Mesendoderm (in vitro differentiated cells): ENCODE measurements around the gene PTDSS2.

Experiments
- DNase-seq: peaks from one replicate; pipeline ENCODE4 v3.0.0; 2013
- H2AK5ac ChIP-seq: 2 replicates; pipeline ENCODE4 v1.6.1; 2013; ENCODE audit warnings: low read length, inconsistent platforms
- H2BK120ac ChIP-seq: 2 replicates; pipeline ENCODE4 v1.6.1; 2013; ENCODE audit warnings: low read depth, mild to moderate bottlenecking, low read length, moderate library complexity, mixed read lengths
- H2BK15ac ChIP-seq: replicated peaks from 2 replicates; pipeline ENCODE4 v1.6.1; 2013; ENCODE audit warnings: low read depth, mild to moderate bottlenecking, moderate library complexity
- H2BK5ac ChIP-seq: 2 replicates; pipeline ENCODE4 v1.6.1; 2013; ENCODE audit warnings: low read length, inconsistent platforms
- H3K18ac ChIP-seq: 2 replicates; pipeline ENCODE4 v1.6.1; 2013; ENCODE audit warnings: mild to moderate bottlenecking, low read length, mixed read lengths
- H3K23ac ChIP-seq: one replicate; pipeline ENCODE4 v1.6.1; 2013; ENCODE audit warnings: low read length
- H3K27ac ChIP-seq: 2 replicates; pipeline ENCODE4 v1.5.1; 2013; ENCODE audit warnings: low read depth, mild to moderate bottlenecking, inconsistent platforms, low read length, moderate library complexity
- H3K27me3 ChIP-seq: 2 replicates; pipeline ENCODE4 v1.6.1; 2013; ENCODE audit warnings: low read length, control low read depth, mild to moderate bottlenecking, inconsistent platforms; ENCODE audit not compliant: insufficient read depth, poor library complexity
- H3K36me3 ChIP-seq: 2 replicates; pipeline ENCODE4 v1.6.1; 2013; ENCODE audit warnings: low read length, inconsistent platforms; ENCODE audit not compliant: control insufficient read depth, insufficient read depth
- H3K4ac ChIP-seq: one replicate; pipeline ENCODE4 v1.6.1; 2013; ENCODE audit warnings: low read depth, mild to moderate bottlenecking, low read length, moderate library complexity
- H3K4me1 ChIP-seq: 2 replicates; pipeline ENCODE4 v1.6.1; 2013; ENCODE audit warnings: low read depth, low read length, inconsistent platforms; ENCODE audit not compliant: control insufficient read depth
- H3K4me2 ChIP-seq: 2 replicates; pipeline ENCODE4 v1.6.1; 2013; ENCODE audit warnings: low read length
- H3K4me3 ChIP-seq: 2 replicates; pipeline ENCODE4 v1.5.1; 2013; ENCODE audit warnings: mild to moderate bottlenecking, low read length
- H3K56ac ChIP-seq: one replicate; pipeline ENCODE4 v1.6.1; 2013; ENCODE audit warnings: low read length
- H3K79me1 ChIP-seq: 2 replicates; pipeline ENCODE4 v1.6.1; 2013; ENCODE audit warnings: low read length, inconsistent platforms
- H3K79me2 ChIP-seq: 2 replicates; pipeline ENCODE4 v1.6.1; 2013; ENCODE audit warnings: mild to moderate bottlenecking, low read length; ENCODE audit not compliant: control insufficient read depth, insufficient read depth
- H3K9ac ChIP-seq: 2 replicates; pipeline ENCODE4 v1.6.1; 2013; ENCODE audit warnings: low read length, inconsistent platforms
- H4K5ac ChIP-seq: one replicate; pipeline ENCODE4 v1.6.1; 2013; ENCODE audit warnings: low read length
- H4K8ac ChIP-seq: one replicate; pipeline ENCODE4 v1.6.1; 2013; ENCODE audit warnings: low read depth, mild to moderate bottlenecking, control low read depth, low read length, moderate library complexity
- WGBS: extraction: QIAGEN DNeasy Blood & Tissue Kit; methylation state at CpG from one replicate; pipeline ENCODE4 v1.1.7; 2013; ENCODE audit warnings: low lambda C conversion rate, missing lambda C conversion rate; ENCODE audit not compliant: insufficient coverage; ENCODE audit errors: extremely low coverage; 5-methylcytosine and 5-hydroxymethylcytosine counted together

The PTDSS2 gene

DNA sequence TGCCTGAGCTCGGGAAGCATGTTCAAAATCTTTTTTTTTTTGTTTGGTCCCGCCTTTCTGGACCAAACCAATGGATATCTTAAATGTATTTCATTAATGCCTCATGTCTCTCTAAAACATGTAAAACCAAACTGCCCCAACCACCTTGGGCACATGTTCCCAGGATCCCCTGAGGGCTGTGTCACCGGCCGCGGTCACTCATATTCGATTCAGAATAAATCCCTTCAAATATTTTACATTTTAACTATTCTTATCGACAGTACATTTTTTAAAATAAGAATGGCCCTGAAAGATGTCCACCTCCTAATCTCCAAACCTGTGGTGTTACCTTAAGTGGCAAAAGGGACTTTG is 54.9 kb downstream of the PTDSS2 start:
- Histone ChIP-seq H3K4me1 (no peaks in the 10 kb centered on the region), H3K9ac (no peak overlapping the region), H2AK5ac (no peak overlapping the region), H2BK120ac (no peak overlapping the region), H3K23ac (no peak overlapping the region), H3K4me2 (no peak overlapping the region), H4K8ac (no peak overlapping the region), H2BK5ac (no peak overlapping the region), H4K5ac (no peak overlapping the region), H3K27me3 (no peaks in the 10 kb centered on the region), H3K56ac (no peak overlapping the region), H3K79me2 (peaks cover 13% of the 10 kb centered on the region), H3K4me3 (no peak overlapping the region), H3K18ac (no peak overlapping the region), H3K36me3 (peaks cover 4% of the 10 kb centered on the region), H3K4ac (no peak overlapping the region), H2BK15ac (no peak overlapping the region), H3K27ac (no peak overlapping the region), H3K79me1 (peaks cover 6% of the 10 kb centered on the region)
- WGBS: 100% methylated on average over 4 of the region's 7 CpGs
- DNase-seq: no peak

GRCh38 chr11:506238-506994 is 56.3 kb downstream of the PTDSS2 start:
- Histone ChIP-seq H3K4me3 (peak overlapping the region; percentile 93), H2BK120ac (no peak overlapping the region), H3K4ac (peak overlapping the region; percentile 77), H3K79me1 (peaks cover 6% of the 10 kb centered on the region), H3K27me3 (no peaks in the 10 kb centered on the region), H3K56ac (peak overlapping the region; percentile 100), H4K8ac (peak overlapping the region; percentile 98), H3K18ac (peak overlapping the region; percentile 93), H2BK15ac (no peak overlapping the region), H3K9ac (peak overlapping the region; percentile 99), H3K23ac (peak overlapping the region; percentile 97), H3K27ac (peak overlapping the region; percentile 97), H4K5ac (no peak overlapping the region), H2AK5ac (no peak overlapping the region), H3K79me2 (peaks cover 13% of the 10 kb centered on the region), H3K36me3 (no peaks in the 10 kb centered on the region), H2BK5ac (peak overlapping the region; percentile 70), H3K4me2 (peak overlapping the region; percentile 93), H3K4me1 (no peaks in the 10 kb centered on the region)
- peak; percentile 98 for DNase-seq
- no CpG with 5 or more reads among the region's 71 CpGs for WGBS

GRCh38 chr11:506995-507726 is 57.1 kb downstream of the PTDSS2 start, which contains the start of gene RNH1:
Gene RNH1 (minus strand): TSS chr11:507242. CDS start chr11:502162, 5,080 bp downstream.
- Histone ChIP-seq H3K23ac (peak within 1 kb of the TSS; percentile 97), H2BK15ac (no peak within 1 kb of the TSS), H2BK120ac (no peak within 1 kb of the TSS), H3K36me3 (no peaks in the 10 kb centered on the region), H3K27ac (peak within 1 kb of the TSS; percentile 97), H2BK5ac (peak within 1 kb of the TSS; percentile 92), H3K27me3 (no peaks in the 10 kb centered on the region), H2AK5ac (no peak within 1 kb of the TSS), H3K79me2 (peaks cover 13% of the 10 kb centered on the region), H3K9ac (peak within 1 kb of the TSS; percentile 99), H3K4me1 (no peaks in the 10 kb centered on the region), H4K5ac (no peak within 1 kb of the TSS), H3K4me3 (peak within 1 kb of the TSS; percentile 93), H4K8ac (peak within 1 kb of the TSS; percentile 98), H3K4ac (peak within 1 kb of the TSS; percentile 77), H3K4me2 (peak within 1 kb of the TSS; percentile 93), H3K79me1 (peaks cover 6% of the 10 kb centered on the region), H3K56ac (peak within 1 kb of the TSS; percentile 100), H3K18ac (peak within 1 kb of the TSS; percentile 93)
- DNase-seq: peak; percentile 94
- WGBS: no CpG with 5 or more reads among the region's 93 CpGs

GRCh38 chr11:507727-508515 is 57.8 kb downstream of the PTDSS2 start:
- no peak overlapping the region for H3K27ac ChIP-seq
- no peaks in the 10 kb centered on the region for H3K4me1 ChIP-seq

GRCh38 chr11:508956-509355 is 58.9 kb downstream of the PTDSS2 start:
- H3K79me2 ChIP-seq: peaks cover 11% of the 10 kb centered on the region
- H2BK15ac ChIP-seq: no peak overlapping the region
- H3K4me3 ChIP-seq: no peak overlapping the region
- H2BK120ac ChIP-seq: no peak overlapping the region
- no peak overlapping the region for H2BK5ac ChIP-seq
- H3K4me2 ChIP-seq: no peak overlapping the region
- H2AK5ac ChIP-seq: no peak overlapping the region
- H3K9ac ChIP-seq: no peak overlapping the region
- H3K36me3 ChIP-seq: no peaks in the 10 kb centered on the region
- peaks cover 4% of the 10 kb centered on the region for H3K79me1 ChIP-seq
- H3K56ac ChIP-seq: no peak overlapping the region
- no peak for DNase-seq
- no peak overlapping the region for H4K8ac ChIP-seq
- H3K27ac ChIP-seq: no peak overlapping the region
- no peaks in the 10 kb centered on the region for H3K27me3 ChIP-seq
- no peak overlapping the region for H3K18ac ChIP-seq
- H4K5ac ChIP-seq: no peak overlapping the region
- H3K4ac ChIP-seq: no peak overlapping the region
- no CpG with 5 or more reads among the region's 5 CpGs for WGBS
- H3K23ac ChIP-seq: no peak overlapping the region
- no peaks in the 10 kb centered on the region for H3K4me1 ChIP-seq

More at GRCh38 chr11:507727-508515, 57.8 kb downstream of the PTDSS2 start:
- H2AK5ac ChIP-seq: no peak overlapping the region
- H3K27me3 ChIP-seq: no peaks in the 10 kb centered on the region
- H3K4me2 ChIP-seq: peak overlapping the region; percentile 87
- no peak overlapping the region for H2BK5ac ChIP-seq
- H3K36me3 ChIP-seq: no peaks in the 10 kb centered on the region
- peaks cover 13% of the 10 kb centered on the region for H3K79me2 ChIP-seq
- H3K4ac ChIP-seq: no peak overlapping the region
- no peak overlapping the region for H2BK120ac ChIP-seq
- peak overlapping the region; percentile 94 for H3K23ac ChIP-seq
- no peak overlapping the region for H4K5ac ChIP-seq
- H3K18ac ChIP-seq: peak overlapping the region; percentile 65
- no peak overlapping the region for H4K8ac ChIP-seq
- H3K9ac ChIP-seq: peak overlapping the region; percentile 89
- H3K56ac ChIP-seq: peak overlapping the region; percentile 91
- no peak overlapping the region for H2BK15ac ChIP-seq
- peak; percentile 18 for DNase-seq
- no CpG with 5 or more reads among the region's 45 CpGs for WGBS
- H3K79me1 ChIP-seq: peaks cover 6% of the 10 kb centered on the region
- peak overlapping the region; percentile 69 for H3K4me3 ChIP-seq
